GM21381 (cell line): ENCODE data around the gene TES.
"Not testable (repeated sequence)": the region's sequence is repeated elsewhere in the genome, so short reads cannot be mapped to it uniquely, and the experiment has no call there.

ENCODE experiments used
- ATAC-seq: cut with Tn5 transposase; IDR thresholded peaks from one replicate; pipeline ENCODE4 v1.9.1; 2021; ENCODE audit warnings: mild to moderate bottlenecking, moderate library complexity; ENCODE audit not compliant: unreplicated experiment

The TES gene

GRCh38 chr7:116280803-116281202 is 70.5 kb downstream of the TES start:
- no peak for ATAC-seq

GRCh38 chr7:116283595-116284204 is 73.4 kb downstream of the TES start:
- no peak for ATAC-seq

DNA sequence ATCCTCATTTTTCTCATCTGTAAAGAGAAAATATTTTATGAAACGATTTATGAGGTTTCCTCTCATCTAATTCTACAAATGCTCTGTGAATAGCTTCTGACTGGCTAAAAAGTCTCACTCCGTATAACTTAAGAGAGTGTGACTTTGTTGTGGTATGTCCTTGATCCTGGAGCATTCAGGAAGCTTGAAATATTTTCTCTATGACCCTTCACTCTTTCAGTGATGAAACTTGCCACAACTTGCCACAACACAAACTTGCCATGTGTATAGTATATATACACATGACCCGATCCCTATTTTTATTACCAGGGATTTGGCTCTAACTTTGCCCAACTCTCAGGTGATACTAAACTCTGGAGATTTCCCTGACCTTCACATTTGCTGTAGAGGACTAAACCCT is 74.1 kb downstream of the TES start:
- ATAC-seq: no peak

DNA sequence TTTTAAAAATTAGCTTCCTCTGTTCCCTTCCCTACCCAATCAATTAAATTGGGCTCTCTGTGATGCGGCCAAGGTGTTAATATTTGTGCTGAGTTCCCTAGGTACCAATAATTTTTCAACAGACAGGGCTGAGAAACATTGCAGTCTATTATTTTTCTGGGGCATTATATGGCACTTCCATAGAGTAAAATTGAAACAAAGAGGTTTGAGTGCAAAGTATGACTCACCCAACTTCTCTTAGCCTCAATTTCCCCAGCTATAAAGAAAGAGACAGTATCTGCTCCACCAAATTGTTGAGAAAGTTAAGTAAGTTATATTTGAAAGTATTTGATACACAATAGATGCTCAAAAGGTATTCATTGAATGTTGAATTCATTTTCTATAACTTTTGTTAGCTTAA is 74.9 kb downstream of the TES start:
- ATAC-seq: no peak

- no peak for ATAC-seq
Measured at GRCh38 chr7:116290740-116291139, 80.4 kb downstream of the TES start.

- ATAC-seq: no peak
Measured at GRCh38 chr7:116291937-116292336, 81.6 kb downstream of the TES start.

DNA sequence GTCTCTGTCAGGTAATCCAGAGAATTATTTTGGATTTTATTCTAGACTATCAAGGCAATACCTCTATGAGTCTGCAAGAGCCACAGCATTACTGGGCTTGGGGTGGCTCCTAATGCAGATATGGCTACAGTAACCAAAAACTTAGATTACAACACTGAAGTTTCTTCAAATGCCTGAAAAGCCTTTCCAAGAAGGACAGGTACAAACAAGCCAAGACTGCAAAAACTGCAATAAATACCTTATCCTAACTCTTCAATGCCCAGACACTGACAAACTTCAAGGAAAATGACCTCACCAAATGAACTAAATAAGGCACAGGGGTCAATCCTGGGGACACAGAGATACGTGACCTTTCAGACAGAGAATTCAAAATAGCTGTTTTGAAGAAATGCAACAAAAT is 82.0 kb downstream of the TES start:
- no peak for ATAC-seq

GRCh38 chr7:116293139-116293538 is 82.8 kb downstream of the TES start:
- ATAC-seq: no peak

DNA sequence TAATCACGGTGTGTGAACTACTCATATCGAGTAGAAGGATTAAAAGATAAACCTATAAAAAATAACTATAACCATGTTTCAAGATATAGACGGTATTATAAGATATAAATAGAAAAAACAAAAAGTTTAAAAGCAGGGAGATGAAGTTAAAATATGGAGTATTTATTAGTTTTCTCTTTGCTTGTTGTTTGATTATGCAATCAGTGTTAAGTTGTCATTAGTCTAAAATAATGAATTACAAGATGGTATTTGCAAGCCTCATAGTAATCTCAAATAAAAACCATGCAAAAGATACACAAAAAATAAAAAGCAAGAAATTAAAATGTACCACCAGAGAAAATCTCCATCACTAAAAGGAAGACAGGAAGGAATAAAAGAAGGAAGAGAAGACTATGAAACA is 83.3 kb downstream of the TES start:
- no peak for ATAC-seq

- ATAC-seq: not testable (repeated sequence)
Measured at GRCh38 chr7:116295903-116296302, 85.6 kb downstream of the TES start.

DNA sequence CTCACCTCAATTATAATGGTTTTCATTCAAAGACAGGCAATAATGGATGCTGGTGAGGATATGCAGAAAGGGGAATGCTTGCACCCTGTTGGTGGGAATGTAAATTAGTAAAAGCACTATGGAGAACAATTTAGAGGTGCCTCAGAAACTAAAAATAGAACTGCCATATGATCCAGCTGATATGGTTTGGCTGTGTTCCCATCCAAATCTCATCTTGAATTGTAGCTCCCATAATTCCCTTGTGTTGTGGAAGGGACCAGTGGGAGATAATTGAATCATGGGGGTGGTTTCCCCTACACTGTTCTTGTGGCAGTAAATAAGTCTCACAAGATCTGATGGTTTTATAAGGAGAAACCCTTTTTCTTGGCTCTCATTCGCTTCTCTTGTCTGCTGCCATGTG is 87.7 kb downstream of the TES start:
- ATAC-seq: no peak

GRCh38 chr7:116298576-116298975 is 88.2 kb downstream of the TES start:
- ATAC-seq: no peak

DNA sequence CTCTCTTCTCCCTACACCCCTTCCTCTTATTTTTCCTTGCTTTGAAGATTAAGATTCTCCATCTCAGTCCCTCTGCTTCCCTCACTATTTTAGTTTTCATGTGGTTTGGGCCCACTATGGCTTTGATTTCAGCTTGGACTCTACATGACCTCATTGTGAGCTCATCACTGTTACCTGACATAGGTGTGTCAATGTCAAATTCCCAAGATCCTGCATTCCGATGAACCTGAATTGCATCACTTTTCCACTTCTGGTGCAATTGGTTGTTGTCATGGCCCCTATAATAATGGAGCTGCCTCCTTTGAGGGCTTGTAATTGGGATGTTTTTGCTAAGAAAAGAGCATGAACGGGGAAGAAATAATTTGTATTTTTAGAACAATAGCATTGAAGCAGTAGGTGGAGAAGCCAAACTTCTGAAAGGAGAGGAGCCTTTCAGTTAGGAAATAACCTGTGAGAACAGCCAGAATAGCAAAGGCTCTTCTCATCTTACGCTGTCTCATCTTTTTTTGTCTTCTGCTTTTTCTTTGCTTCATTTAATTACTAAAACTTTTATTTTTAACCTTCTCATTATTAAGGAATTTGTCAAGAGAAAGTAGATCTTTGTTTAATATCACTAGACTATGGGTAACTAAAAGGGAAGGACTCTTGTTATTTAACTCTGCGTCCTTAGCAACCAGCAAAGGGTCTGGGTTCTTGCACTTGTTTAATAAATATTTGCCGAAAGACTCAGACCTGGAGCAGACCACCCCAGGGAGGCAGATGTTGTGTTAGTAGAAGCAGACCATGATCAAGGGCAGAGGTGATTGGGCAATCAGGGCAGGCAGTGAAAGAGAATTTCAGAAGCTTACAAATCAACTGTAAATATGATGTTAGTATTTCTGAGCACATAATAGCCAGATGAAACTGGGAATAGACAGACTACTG is 95.4 kb downstream of the TES start:
- ATAC-seq: no peak

- ATAC-seq: no peak
Measured at GRCh38 chr7:116306409-116307048, 96.2 kb downstream of the TES start.

GRCh38 chr7:116307253-116307652 is 96.9 kb downstream of the TES start:
- ATAC-seq: no peak
